22Rv1 (cell line): ENCODE results near the gene EGFLAM.

Source experiments
- H3K27ac ChIP-seq: fragments of 450-650 bp; 2 replicates; pipeline ENCODE4 v1.5.1; 2017
- ZFX ChIP-seq: fragments of 450-650 bp; IDR thresholded peaks from 2 replicates; pipeline ENCODE4 v1.6.1; 2017; ENCODE audit warnings: antibody characterized with exemption, borderline replicate concordance
- TF ChIP-seq, protein P1 (sequence below): fragments of 450-650 bp; IDR thresholded peaks from 2 replicates; pipeline ENCODE4 v1.5.1; 2017; ENCODE audit warnings: mild to moderate bottlenecking

Gene EGFLAM

DNA sequence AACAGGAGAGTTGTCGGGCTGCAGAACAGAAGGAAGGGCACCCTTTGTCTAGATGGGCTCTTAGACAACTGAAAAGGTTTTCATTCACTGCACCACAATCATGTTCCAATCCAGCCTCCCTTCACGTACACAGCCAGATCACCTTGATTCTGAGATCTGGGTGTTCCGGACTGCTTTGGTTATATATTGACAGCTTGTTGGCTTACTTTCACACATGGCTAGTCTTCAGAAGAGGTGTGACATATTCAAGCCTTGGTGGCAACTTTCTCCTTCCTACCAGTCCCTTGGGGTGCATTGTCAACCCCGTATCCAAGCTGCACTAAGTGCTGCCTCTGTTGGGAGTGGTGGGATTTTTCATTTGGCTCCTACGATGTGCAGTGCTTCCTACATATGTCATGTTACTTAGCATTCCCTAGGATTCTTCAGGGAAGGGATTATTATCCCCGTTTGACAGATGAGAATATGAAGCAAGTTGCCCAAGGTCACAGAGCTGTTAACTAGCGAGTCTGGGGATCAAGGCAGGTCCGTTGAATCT lies 197.5 kb downstream of the EGFLAM start:
- no peak overlapping the region for H3K27ac ChIP-seq
- TF ChIP-seq, protein P1, sequence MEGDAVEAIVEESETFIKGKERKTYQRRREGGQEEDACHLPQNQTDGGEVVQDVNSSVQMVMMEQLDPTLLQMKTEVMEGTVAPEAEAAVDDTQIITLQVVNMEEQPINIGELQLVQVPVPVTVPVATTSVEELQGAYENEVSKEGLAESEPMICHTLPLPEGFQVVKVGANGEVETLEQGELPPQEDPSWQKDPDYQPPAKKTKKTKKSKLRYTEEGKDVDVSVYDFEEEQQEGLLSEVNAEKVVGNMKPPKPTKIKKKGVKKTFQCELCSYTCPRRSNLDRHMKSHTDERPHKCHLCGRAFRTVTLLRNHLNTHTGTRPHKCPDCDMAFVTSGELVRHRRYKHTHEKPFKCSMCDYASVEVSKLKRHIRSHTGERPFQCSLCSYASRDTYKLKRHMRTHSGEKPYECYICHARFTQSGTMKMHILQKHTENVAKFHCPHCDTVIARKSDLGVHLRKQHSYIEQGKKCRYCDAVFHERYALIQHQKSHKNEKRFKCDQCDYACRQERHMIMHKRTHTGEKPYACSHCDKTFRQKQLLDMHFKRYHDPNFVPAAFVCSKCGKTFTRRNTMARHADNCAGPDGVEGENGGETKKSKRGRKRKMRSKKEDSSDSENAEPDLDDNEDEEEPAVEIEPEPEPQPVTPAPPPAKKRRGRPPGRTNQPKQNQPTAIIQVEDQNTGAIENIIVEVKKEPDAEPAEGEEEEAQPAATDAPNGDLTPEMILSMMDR = no peak
- TF ChIP-seq ZFX = no peak

DNA sequence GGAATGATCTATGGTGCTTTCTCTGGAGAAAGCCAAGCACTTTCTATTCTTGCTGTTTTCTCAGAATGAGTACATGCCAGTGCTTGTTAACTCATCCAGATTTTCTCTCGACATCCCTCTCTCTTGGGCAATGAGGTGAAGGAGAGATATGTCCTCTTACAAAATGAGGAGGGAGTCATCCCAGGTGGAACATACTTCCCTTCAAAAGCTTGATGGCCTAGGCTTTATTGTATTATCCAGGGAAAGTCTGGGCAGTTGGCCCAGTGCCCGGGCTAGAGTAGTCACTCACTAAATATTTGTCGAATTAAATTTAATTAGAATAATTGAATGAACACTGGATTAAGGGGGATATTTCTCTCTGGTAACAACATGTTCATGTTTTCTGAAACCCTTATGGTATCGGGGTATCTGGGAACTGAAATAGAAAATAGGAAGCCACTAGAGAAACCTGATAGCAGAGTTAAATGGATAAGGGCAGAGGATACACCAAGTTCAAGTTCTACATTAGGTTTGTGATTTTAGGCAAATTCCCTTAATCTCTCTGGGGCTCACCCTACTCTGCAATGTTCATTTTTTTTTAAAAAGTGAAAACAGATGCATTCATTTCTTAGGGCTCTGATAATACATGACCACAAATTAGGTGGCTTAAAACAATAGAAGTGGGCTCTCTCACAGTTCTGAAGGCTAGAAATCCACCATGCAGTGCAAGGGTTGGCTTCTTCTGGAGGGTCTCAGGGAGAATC lies 198.5 kb downstream of the EGFLAM start:
- TF ChIP-seq ZFX = no peak
- TF ChIP-seq, protein P1 = no peak
- no peak overlapping the region for H3K27ac ChIP-seq

DNA sequence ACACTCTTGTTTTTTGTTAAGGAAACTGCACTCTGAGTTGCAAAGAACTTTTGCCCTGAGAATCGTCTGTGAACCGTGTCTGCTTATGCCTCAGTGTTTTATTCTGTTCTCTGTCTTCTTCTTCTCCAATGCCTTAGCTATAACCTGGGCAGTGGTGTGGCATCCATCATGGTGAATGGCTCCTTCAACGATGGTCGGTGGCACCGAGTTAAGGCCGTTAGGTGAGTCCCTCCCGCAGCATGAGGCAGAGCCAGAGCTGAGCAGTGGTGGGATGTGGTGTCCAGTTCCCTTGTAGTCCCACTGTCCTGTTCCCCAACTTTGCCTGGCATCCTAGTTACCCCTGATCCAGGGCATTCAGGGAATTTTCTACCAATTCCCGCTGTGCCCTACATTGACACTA lies 199.8 kb downstream of the EGFLAM start:
- no peak overlapping the region for H3K27ac ChIP-seq
- no peak for TF ChIP-seq ZFX
- TF ChIP-seq, protein P1 = no peak

DNA sequence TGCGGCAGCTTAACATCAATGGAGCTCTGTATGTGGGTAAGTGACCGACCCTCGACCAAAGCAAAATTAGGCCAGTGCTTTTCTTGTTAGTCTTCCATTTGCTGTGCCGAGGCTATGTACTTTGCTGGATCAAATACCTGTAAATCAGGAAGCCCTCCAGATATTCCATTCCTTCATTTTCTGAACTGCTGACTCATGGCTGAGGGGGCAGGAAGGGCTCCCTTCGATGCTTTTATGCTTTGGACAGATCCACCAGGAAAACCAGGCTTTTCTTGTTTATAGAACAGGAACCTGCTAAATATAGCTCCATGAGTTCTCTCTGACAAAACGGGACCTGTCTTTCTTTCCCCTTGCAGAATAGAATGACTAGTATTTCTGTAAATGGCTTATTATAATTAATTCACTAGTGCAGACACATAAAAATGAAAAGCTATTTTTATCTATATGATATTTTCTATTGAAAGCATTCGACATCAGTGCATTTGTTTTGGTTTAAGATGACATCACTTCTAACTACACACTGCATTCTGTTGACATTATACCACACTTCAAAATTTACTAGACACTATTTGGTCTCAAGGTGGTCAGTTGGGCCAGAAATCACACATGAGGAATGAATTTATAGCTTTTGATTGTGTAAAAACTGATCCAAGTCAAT lies 204.7 kb downstream of the EGFLAM start:
- H3K27ac ChIP-seq = no peak overlapping the region
- no peak for TF ChIP-seq ZFX
- TF ChIP-seq, protein P1 = no peak

DNA sequence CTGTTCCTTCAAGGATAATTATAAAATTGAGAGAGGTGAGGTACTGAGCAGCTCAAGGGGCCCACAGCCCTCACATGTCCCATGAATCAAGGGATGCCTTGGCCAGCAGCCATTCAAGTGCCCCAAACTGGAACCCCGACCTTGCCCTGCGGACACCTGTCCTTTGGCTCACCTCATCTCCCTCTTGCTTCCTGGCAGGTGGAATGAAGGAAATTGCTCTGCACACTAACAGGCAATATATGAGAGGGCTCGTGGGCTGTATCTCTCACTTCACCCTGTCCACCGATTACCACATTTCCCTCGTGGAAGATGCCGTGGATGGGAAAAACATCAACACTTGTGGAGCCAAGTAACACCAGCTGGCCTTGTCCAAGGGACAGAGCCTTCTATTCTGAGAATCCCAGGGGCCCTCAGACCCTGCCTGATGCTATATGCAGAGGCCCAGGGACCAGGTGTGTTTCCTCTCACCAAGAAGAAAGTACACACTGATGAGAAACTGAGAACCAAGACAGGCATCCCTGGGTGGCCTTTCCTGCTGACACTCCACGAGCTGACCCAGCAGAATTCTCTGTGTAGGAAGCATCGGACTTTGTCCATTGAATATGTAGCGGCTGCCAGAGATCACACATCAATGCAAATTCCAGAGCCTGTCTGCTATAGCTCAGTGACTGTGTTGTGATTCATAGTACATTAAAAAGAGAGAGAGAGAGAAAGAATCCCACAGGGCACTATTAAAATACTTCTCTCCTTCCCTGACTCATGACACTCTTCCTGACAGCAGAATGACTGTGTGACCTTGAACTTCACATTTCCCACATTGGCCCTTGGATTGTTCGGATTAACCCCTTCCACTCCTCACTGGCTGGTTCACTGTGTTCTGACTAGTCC lies 205.5 kb downstream of the EGFLAM start:
- no peak overlapping the region for H3K27ac ChIP-seq
- no peak for TF ChIP-seq ZFX
- TF ChIP-seq, protein P1 = no peak

DNA sequence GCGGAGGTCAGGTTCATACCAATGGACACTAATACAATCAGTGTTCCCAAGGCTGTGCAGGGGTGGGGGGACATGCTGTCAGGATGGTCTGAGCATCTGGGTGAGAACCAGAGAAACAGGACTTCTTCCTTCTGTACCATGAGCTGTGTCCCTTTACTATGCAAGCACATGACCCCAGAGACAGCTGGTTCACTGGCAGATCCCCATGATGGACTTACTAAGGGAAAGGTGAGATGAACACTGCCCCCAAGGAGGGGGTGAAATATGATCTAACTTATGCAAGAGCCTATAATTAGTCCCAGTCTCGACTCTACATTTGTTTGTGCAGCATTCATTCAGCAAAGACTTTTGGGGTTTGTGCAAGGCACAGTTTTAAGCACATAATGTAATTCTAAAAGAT lies 206.7 kb downstream of the EGFLAM start:
- H3K27ac ChIP-seq = no peak overlapping the region
- no peak for TF ChIP-seq ZFX
- TF ChIP-seq, protein P1 = no peak
